ENCODE results near the gene ZFAND5.

ZFAND5 gene

GRCh38 chr9:72402744-72403143 is 37.7 kb upstream of the ZFAND5 start:
- Histone ChIP-seq H3K4me3 (ENCODE audit: low read depth, low read length) (no peak overlapping the region), H3K27ac (no peak overlapping the region), H3K4me2 (ENCODE audit: low read length) (no peak overlapping the region), H3K79me2 (no peaks in the 10 kb centered on the region), H2AFZ (no peak overlapping the region), H3K27me3 (ENCODE audit: control insufficient read depth, insufficient read depth, low read length) (no peaks in the 10 kb centered on the region), H3K36me3 (ENCODE audit: control insufficient read depth, insufficient read depth, low read length) (no peaks in the 10 kb centered on the region), H3K4me1 (no peaks in the 10 kb centered on the region), H3K9me3 (ENCODE audit: control insufficient read depth, low read length) (no peaks in the 10 kb centered on the region), H3K9ac (no peak overlapping the region)
- no peak for TF ChIP-seq CTCF (IDR thresholded peaks at IDR 0.05)

DNA sequence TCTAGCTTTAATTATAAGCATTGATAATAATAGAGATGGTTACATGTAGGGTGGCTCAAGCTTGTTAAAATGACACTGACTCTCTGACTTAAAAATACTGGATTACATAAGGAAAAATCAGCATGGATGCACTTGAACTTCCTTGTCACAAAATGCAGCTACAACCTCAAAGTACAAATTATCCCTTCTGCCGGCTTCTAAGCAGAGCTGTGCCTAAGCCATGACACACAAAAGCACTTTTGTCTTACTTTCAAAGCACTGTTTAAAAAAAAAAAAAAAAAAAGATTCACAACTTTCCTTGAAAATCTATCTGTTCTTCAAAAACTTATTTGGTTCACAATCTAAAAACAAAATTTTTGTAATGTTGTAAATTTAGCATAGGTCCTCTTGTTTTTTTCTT is 36.4 kb upstream of the ZFAND5 start:
- Histone ChIP-seq H3K36me3 (ENCODE audit: control insufficient read depth, insufficient read depth, low read length) (no peaks in the 10 kb centered on the region), H3K27ac (no peak overlapping the region), H3K27me3 (ENCODE audit: control insufficient read depth, insufficient read depth, low read length) (no peaks in the 10 kb centered on the region), H2AFZ (no peak overlapping the region), H3K9ac (no peak overlapping the region), H3K4me1 (no peaks in the 10 kb centered on the region), H3K79me2 (no peaks in the 10 kb centered on the region), H3K4me2 (ENCODE audit: low read length) (no peak overlapping the region), H3K9me3 (ENCODE audit: control insufficient read depth, low read length) (no peaks in the 10 kb centered on the region), H3K4me3 (ENCODE audit: low read depth, low read length) (no peak overlapping the region)
- TF ChIP-seq CTCF (IDR thresholded peaks at IDR 0.05): no peak

- no peaks in the 10 kb centered on the region for H3K79me2 ChIP-seq
- no peak overlapping the region for H3K27ac ChIP-seq
- H3K4me1 ChIP-seq: no peaks in the 10 kb centered on the region
- no peaks in the 10 kb centered on the region for H3K9me3 ChIP-seq (ENCODE audit: control insufficient read depth, low read length)
- H3K36me3 ChIP-seq (ENCODE audit: control insufficient read depth, insufficient read depth, low read length): no peaks in the 10 kb centered on the region
- H3K9ac ChIP-seq: no peak overlapping the region
- no peak overlapping the region for H2AFZ ChIP-seq
- no peak for TF ChIP-seq CTCF (IDR thresholded peaks at IDR 0.05)
- H3K27me3 ChIP-seq (ENCODE audit: control insufficient read depth, insufficient read depth, low read length): no peaks in the 10 kb centered on the region
- H3K4me3 ChIP-seq (ENCODE audit: low read depth, low read length): no peak overlapping the region
- no peak overlapping the region for H3K4me2 ChIP-seq (ENCODE audit: low read length)
Measured at GRCh38 chr9:72400866-72401265, 35.9 kb upstream of the ZFAND5 start.

GRCh38 chr9:72399391-72399790 is 34.4 kb upstream of the ZFAND5 start:
- no peak overlapping the region for H2AFZ ChIP-seq
- TF ChIP-seq CTCF (IDR thresholded peaks at IDR 0.05): no peak
- H3K36me3 ChIP-seq (ENCODE audit: control insufficient read depth, insufficient read depth, low read length): no peaks in the 10 kb centered on the region
- H3K27ac ChIP-seq: no peak overlapping the region
- H3K79me2 ChIP-seq: no peaks in the 10 kb centered on the region
- no peaks in the 10 kb centered on the region for H3K4me1 ChIP-seq
- H3K27me3 ChIP-seq (ENCODE audit: control insufficient read depth, insufficient read depth, low read length): no peaks in the 10 kb centered on the region
- H3K9me3 ChIP-seq (ENCODE audit: control insufficient read depth, low read length): no peaks in the 10 kb centered on the region
- no peak overlapping the region for H3K4me3 ChIP-seq (ENCODE audit: low read depth, low read length)
- H3K4me2 ChIP-seq (ENCODE audit: low read length): no peak overlapping the region
- no peak overlapping the region for H3K9ac ChIP-seq

DNA sequence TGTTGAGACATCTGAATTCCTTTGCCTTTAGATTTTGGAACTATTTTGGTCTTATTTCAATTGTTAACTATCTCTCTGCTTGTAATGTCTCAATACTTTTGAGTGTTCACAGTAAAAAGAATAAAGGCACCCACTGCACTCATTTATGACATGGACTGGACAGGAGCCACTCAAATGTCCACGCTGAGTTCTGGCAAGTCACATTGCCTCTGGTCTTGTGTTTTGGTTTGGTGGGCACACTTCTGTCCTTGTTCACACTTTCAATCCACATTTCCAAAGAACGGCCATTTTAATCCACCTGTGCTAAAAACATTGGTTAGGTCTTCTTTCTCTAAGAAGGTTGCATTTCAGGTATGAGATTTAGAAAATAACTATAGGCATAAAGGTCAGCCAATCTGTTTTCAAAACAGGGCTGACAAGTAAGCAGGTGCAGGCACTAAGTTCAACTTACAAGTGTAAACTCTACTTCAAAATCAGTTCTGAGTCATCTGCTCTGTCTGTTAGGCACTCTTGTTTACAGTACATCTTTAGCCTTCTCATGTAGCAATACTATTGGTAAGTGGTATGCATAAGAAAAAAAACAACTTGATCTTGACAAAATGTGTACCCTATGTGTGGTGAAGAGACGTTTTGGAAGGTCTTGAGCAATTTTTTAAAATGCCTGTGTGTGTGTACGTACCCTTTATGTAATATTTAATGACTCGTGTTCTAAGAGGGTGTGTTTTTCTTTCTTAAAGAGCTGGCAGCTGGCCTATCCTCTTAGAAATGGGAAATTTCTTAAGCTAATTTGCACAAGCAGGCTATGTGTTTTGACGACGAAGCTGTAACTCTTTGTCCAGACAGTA is 31.5 kb upstream of the ZFAND5 start:
- no peak overlapping the region for H3K4me3 ChIP-seq (ENCODE audit: low read depth, low read length)
- no peaks in the 10 kb centered on the region for H3K27me3 ChIP-seq (ENCODE audit: control insufficient read depth, insufficient read depth, low read length)
- no peaks in the 10 kb centered on the region for H3K79me2 ChIP-seq
- no peak overlapping the region for H3K27ac ChIP-seq
- H3K4me2 ChIP-seq (ENCODE audit: low read length): no peak overlapping the region
- no peaks in the 10 kb centered on the region for H3K36me3 ChIP-seq (ENCODE audit: control insufficient read depth, insufficient read depth, low read length)
- TF ChIP-seq CTCF (IDR thresholded peaks at IDR 0.05): no peak
- H3K9me3 ChIP-seq (ENCODE audit: control insufficient read depth, low read length): no peaks in the 10 kb centered on the region
- no peak overlapping the region for H2AFZ ChIP-seq
- H3K4me1 ChIP-seq: no peaks in the 10 kb centered on the region
- no peak overlapping the region for H3K9ac ChIP-seq
